Tongue (tissue), 2 donors: Measurements from ENCODE around the gene PDE4A. TPM values are rescaled to one million over a fixed set of nuclear protein-coding genes. Genes with fewer than 3 reads are reported as not detected.
A peak's percentile ranks its signal among the peaks of the same experiment; 100 is the strongest.
"Not testable (repeated sequence)": the region's sequence is repeated elsewhere in the genome, so short reads cannot be mapped to it uniquely, and the experiment has no call there.

Source experiments
- DNase-seq: peaks from one replicate; pipeline ENCODE4 v3.0.0-alpha.2; 2015
- total RNA-seq: library from RNA; depleted of rRNA; stranded (reverse); fragments of >200 nt; gene quantifications from one replicate; pipeline ENCODE4 v1.2.3, GENCODE V29; 2014

PDE4A gene
- total RNA-seq, 1 donor from 2014 or later: 4.7 TPM

DNA sequence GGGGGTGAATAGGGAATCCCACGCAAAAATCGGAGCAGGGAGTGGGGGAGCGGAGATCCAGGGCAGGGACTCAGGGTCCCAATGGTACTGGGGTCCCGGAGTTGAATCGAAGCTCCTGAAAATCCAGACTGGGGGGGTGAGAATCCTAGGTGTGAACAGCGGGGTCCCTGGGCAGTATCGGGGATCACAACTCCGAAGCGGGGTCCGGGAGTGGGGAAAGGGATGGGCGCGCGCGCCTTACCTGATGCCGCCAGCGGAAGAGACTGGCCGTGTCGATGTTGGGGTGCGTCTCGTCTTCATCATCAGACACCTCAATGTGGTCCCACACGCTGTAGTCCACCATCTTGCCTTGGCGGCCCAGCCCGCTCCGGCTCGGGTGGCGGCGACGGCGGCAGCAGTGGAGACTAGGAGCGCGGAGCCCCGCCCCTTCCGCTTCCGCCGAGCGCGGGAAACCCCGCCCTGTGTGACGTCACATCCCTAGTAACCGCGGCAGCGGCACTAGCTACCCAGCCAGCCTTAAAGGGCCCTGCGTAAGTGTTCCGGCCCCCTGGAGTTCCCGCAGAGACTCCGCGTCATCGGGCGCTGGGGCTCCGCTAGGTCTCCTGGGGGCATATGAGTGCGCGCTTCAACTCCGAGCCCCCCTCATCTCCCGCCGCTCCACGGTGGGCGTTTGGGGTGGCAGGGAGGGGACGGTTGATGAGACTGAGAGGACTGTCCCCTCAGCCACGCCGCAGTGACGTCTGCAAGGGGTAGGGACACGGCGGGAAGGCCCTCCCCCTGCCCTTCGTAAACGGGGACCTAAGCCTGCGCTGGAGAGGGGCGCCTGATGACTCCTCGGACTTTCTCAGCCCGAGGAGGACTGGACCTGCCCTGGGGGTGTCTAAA, 17.0 kb upstream of the PDE4A start, which contains the start of gene CDC37:
CDC37 (minus strand) TSS at position 406 of the 885 bp plus-strand sequence; CDS start at position 343, 63 bp downstream.
- peak; percentile 98 for DNase-seq

- no peak for DNase-seq
These were observed 15.2 kb upstream of the PDE4A start for GRCh38 chr19:10404888-10405820.

- no peak for DNase-seq
These were observed 14.1 kb upstream of the PDE4A start for GRCh38 chr19:10406191-10406590.

DNA sequence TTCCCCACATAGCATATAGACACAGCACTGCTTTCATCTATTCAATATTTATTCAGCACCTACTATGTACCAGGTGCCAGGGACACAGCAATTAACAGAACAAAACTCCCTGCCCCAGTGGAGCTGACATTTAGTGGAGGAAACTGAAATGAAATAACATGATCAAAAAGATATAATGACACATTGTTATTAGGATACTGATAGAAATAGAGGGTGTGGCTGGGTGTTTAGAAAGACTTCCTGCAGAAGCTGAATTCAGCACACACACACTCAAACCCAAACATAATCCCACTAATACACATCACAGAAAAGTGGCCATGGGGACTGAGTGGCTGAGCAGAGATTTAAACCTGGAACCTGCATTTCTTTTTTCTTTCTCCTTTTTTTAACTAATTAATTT, 13.2 kb upstream of the PDE4A start:
- no peak for DNase-seq

GRCh38 chr19:10408511-10409283, 11.6 kb upstream of the PDE4A start:
- no peak for DNase-seq

GRCh38 chr19:10411224-10411623, 9.1 kb upstream of the PDE4A start:
- not testable (repeated sequence) for DNase-seq

DNA sequence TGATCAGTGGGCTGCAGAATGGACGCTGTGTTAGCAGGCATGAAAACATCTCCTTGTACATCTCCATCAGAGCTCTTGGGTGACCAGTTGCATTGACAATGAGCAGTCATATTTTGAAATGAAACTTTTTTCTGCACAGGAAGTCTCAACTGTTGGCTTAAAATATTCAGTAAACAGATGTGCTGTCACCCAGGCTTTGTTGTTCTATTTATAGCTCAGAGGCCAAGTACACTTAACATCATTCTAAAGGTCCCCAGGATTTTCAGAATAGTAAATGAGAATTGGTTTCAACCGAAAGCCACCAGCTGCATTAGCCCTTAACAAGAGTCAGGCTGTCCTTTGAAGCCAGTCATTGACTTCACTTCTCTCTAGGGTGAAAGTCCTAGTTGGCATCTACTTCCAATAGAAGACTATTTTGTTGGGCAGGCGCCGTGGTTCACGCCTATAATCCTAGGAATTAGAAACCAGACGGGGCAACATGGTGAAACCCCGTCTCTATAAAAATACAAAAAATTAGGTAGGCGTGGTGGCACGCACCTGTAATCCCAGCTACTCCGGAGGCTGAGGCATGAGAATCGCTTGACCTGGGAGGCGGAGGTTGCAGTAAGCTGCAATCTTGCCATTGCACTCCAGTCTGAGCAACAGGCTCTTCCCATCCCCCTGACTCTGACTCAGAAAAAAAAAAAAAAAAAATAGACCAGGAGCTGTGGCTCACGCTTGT, 7.9 kb upstream of the PDE4A start:
- DNase-seq: no peak

DNA sequence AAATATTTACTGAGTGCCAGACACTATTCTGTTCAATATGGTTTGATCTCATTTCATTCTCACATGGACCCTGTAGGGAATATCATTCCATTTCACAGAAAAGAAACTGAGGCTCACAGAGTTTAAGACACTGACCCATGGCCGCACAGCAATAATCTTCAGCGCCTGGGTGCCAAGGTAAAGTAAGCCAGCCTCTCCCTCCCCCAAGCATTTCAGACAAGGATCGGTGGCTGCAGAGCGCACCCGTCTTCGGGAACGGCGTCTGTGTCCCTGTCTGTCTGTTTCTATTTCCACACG, 4.3 kb upstream of the PDE4A start:
- DNase-seq: no peak

- DNase-seq: peak; percentile 82
These were observed 3.7 kb upstream of the PDE4A start for GRCh38 chr19:10416380-10417257.

- no peak for DNase-seq
These were observed 2.6 kb upstream of the PDE4A start for GRCh38 chr19:10417541-10418234.

GRCh38 chr19:10418235-10418484, 2.2 kb upstream of the PDE4A start:
- DNase-seq: no peak

DNA sequence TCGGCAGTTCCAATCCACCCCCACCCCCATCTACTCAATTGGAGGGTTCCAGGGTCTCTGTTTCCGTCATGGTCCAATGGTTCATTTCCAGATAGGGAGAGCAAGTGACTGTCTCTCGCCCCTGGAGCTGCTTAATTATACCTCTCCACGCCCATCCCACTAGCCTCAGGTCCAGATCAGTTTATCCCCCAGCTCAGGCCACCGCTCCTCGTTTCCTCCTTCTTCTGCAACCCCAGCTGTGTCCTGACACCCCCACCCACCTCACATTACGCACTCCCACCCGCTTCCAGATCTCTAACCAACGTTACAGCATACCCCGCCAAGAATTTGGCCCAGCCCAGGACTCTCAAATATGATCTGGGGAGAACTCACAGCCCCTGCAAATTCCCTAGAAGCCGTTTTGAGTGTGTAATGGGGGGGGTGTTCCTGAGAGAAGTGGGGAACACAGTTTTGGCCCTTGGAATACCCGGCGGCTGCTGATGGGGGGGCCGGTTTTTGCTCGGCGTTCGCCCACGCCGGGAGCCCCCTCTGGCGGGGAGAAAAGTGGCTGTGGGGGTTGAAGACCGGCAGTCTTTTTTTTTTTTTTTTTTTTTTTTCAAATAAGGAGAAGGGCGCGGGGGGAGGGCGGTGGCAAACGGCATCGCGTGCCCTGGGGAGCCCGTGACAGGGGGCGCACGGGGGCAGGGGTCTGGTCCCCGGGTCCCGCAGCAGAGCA, 1.7 kb upstream of the PDE4A start:
- no peak for DNase-seq

DNA sequence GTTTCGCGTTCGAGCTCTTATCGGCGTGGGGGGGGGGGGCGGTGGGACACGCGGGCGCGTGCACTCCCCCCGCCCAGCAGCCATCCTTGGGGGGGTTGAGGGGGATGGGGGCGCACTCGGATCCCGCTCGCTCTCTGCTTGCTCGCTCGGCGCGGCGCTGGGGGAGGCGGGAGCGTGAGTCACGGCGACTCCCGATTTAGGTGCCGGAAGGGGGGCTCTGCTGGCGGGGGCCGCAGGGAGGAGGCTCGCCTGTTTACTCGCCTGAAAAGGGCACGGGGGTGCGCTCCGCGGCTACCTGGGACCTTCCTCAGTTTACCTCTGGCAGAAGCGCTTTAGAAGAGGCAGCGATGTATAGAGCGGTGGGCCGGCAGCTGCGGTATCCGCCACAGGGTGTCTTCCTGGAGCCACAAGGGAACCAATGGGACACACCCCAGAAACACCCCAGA, 1.1 kb upstream of the PDE4A start:
- DNase-seq: no peak

GRCh38 chr19:10419646-10420443, 493 bp upstream of the PDE4A start:
- DNase-seq: no peak

DNA sequence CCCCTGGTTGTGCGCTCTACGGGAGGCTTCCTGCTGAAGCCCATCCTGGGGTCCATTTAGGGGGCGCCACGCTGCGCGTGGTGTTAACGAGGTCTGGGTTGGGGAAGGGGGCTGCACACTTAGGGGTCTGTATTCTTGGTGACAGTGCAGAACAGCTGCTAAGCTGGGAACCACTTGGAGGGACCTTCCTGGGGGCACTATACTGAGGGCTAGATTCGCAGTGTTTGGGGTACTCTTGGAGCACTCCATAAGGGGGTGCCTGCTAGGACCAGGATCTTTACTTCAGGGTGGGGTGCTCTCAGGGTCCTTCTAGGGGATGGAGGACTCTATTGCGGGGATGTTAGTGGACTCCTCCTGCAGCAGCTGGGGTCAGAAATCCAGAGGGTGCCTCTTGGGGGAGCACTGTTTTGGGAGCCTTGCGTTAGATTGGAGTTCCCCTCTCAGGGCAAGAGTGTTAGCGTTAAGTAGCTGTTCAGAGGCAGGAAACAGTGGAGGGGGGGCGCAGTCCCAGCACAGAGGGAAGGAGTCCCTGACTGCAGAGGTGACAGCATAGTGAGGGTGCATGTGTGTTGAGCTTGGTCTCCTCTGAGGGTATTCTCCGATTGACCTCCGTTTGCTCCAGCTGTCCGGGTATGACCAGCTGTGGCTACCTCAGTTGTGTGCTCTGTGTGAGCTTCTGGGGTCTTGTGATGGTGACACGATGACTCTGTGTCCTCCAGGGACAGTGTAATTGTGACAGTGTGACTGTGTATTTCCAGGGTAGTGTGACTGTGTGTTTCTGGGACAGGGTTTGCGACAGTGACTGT, 1.1 kb downstream of the PDE4A start:
- DNase-seq: no peak

DNA sequence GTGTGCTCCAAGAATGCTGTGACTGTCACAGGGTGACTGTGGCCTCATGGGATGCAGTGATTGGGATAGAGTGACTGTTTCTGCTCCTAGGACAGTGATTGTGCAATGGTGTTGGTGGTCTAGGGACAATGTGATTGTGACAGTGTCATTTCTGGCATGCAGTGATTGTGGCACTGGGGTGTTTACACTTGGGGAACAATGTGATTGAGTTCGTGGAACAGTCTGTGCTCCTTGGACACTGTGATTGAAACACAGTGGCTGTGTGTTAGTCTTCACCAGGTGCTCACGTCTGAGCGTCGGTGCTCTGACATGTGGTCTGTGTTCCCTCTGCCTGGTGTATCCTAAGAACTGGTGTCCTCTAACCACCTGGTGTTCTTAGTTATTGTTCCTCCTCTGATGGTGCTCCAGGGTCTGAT, 1.7 kb downstream of the PDE4A start:
- no peak for DNase-seq

DNA sequence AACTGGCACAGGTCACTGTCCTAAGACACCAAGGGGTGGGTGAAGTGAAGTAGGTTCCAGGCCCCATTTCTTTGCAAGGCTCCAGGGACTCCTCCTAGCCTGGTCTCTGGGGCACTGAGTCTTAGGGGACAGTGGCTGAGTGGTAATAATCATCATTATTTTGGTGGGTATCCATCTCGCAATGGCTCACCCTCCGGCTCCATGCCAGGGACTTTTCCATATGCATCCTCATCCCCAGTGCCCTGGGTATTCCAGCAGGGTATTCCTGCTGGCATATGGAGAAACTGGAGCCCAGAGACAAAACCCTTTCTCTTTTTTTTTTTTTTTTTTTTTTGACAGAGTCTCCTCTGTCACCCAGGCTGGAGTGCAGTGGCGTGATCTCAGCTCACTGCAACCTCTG, 2.5 kb downstream of the PDE4A start:
- DNase-seq: no peak
